Fibroblast of skin of right biceps (primary cell): ENCODE measurements around the gene GPD1L.
A peak's percentile ranks its signal among the peaks of the same experiment; 100 is the strongest.
"Not testable (repeated sequence)": the region's sequence is repeated elsewhere in the genome, so short reads cannot be mapped to it uniquely, and the experiment has no call there.

ENCODE experiments used
- DNase-seq: peaks from one replicate; pipeline ENCODE4 v3.0.0-alpha.2; 2013

Gene GPD1L

GRCh38 chr3:32186097-32186496 is 79.7 kb downstream of the GPD1L start:
- DNase-seq = no peak

- peak; percentile 24 for DNase-seq
These were observed 80.5 kb downstream of the GPD1L start for GRCh38 chr3:32186876-32187275.

GRCh38 chr3:32189693-32190092 is 83.3 kb downstream of the GPD1L start:
- no peak for DNase-seq

GRCh38 chr3:32190556-32190955 is 84.1 kb downstream of the GPD1L start:
- DNase-seq = not testable (repeated sequence)

- no peak for DNase-seq
These were observed 86.7 kb downstream of the GPD1L start for GRCh38 chr3:32193101-32193500.

- DNase-seq = no peak
These were observed 88.2 kb downstream of the GPD1L start for GRCh38 chr3:32194653-32195052.

GRCh38 chr3:32195995-32196540 is 89.6 kb downstream of the GPD1L start:
- no peak for DNase-seq

GRCh38 chr3:32197991-32198390 is 91.6 kb downstream of the GPD1L start:
- no peak for DNase-seq

- DNase-seq = no peak
These were observed 92.3 kb downstream of the GPD1L start for GRCh38 chr3:32198714-32199113.

- DNase-seq = peak; percentile 33
These were observed 94.1 kb downstream of the GPD1L start for GRCh38 chr3:32200490-32200889.

GRCh38 chr3:32200992-32201758 is 94.8 kb downstream of the GPD1L start:
- no peak for DNase-seq

GRCh38 chr3:32202496-32202895 is 96.1 kb downstream of the GPD1L start:
- no peak for DNase-seq

- peak; percentile 39 for DNase-seq
These were observed 97.4 kb downstream of the GPD1L start for GRCh38 chr3:32203854-32204253.

- DNase-seq = no peak
These were observed 102.0 kb downstream of the GPD1L start for GRCh38 chr3:32208447-32208846.

- no peak for DNase-seq
These were observed 108.8 kb downstream of the GPD1L start for GRCh38 chr3:32215185-32215584.

- DNase-seq = no peak
These were observed 109.9 kb downstream of the GPD1L start for GRCh38 chr3:32216172-32216783.

GRCh38 chr3:32217339-32217738 is 110.9 kb downstream of the GPD1L start:
- DNase-seq = no peak
